DOHH2 (cell line): ENCODE results near the gene PNMA8A.

Experiments used
- H3F3A ChIP-seq: fragments of 200-600 bp; sonication (generic), shearing (Covaris generic); 2 replicates; pipeline ENCODE4 v1.6.0; 2016; ENCODE audit warnings: antibody characterized with exemption, mild to moderate bottlenecking; ENCODE audit not compliant: control insufficient read depth, insufficient read depth
- H3K27ac ChIP-seq: fragments of 200-600 bp; sonication (generic); 2 replicates; pipeline ENCODE4 v1.5.1; 2014; ENCODE audit warnings: low read depth, mild to moderate bottlenecking, low read length, moderate library complexity
- H3K27me3 ChIP-seq: fragments of 200-600 bp; sonication (generic); 2 replicates; pipeline ENCODE4 v1.6.1; 2014; ENCODE audit warnings: mild to moderate bottlenecking, low read length, mixed read lengths; ENCODE audit not compliant: control insufficient read depth
- H3K36me3 ChIP-seq: fragments of 200-600 bp; sonication (generic); 2 replicates; pipeline ENCODE4 v1.6.1; 2014; ENCODE audit warnings: mild to moderate bottlenecking, low read length, moderate library complexity, mixed read lengths; ENCODE audit not compliant: control insufficient read depth
- H3K4me1 ChIP-seq: fragments of 200-600 bp; sonication (generic); 2 replicates; pipeline ENCODE4 v1.6.1; 2014; ENCODE audit warnings: mild to moderate bottlenecking, low read length, mixed read lengths; ENCODE audit not compliant: control insufficient read depth
- H3K4me2 ChIP-seq: fragments of 200-600 bp; sonication (generic); 2 replicates; pipeline ENCODE4 v1.6.0; 2014; ENCODE audit warnings: mild to moderate bottlenecking, low read length, moderate library complexity
- H3K4me3 ChIP-seq: fragments of 200-600 bp; sonication (generic); 2 replicates; pipeline ENCODE4 v1.5.1; 2014; ENCODE audit warnings: mild to moderate bottlenecking, low read length, mixed read lengths
- H3K79me2 ChIP-seq: fragments of 200-600 bp; sonication (generic); 2 replicates; pipeline ENCODE4 v1.6.1; 2014; ENCODE audit warnings: mild to moderate bottlenecking, low read length, mixed read lengths; ENCODE audit not compliant: control insufficient read depth
- H3K9me2 ChIP-seq: fragments of 200-600 bp; sonication (generic); replicated peaks from 2 replicates; pipeline ENCODE4 v1.6.1; 2014; ENCODE audit warnings: mild to moderate bottlenecking, low read length, mixed read lengths; ENCODE audit not compliant: control insufficient read depth
- H3K9me3 ChIP-seq: fragments of 200-600 bp; sonication (generic); 2 replicates; pipeline ENCODE4 v1.6.1; 2014; ENCODE audit warnings: antibody characterized with exemption, low read length, mixed read lengths; ENCODE audit not compliant: control insufficient read depth, insufficient read depth
- H4K20me1 ChIP-seq: fragments of 200-600 bp; sonication (generic); 2 replicates; pipeline ENCODE4 v1.6.0; 2014; ENCODE audit warnings: low read depth, mild to moderate bottlenecking, antibody characterized with exemption, low read length, moderate library complexity; ENCODE audit not compliant: control insufficient read depth, insufficient read depth
- CTCF ChIP-seq: fragments of 200-600 bp; sonication (generic); IDR thresholded peaks from one replicate; pipeline ENCODE4 v1.5.1; 2014; ENCODE audit warnings: antibody characterized with exemption, mild to moderate bottlenecking, low read depth, low read length; ENCODE audit not compliant: poor library complexity, severe bottlenecking
- EZH2phosphoT487 ChIP-seq: fragments of 200-600 bp; sonication (generic); IDR thresholded peaks from 2 replicates; pipeline ENCODE4 v1.6.1; 2017; ENCODE audit warnings: borderline replicate concordance, mild to moderate bottlenecking, antibody characterized with exemption, low read length, moderate library complexity, mixed read lengths

PNMA8A gene

DNA sequence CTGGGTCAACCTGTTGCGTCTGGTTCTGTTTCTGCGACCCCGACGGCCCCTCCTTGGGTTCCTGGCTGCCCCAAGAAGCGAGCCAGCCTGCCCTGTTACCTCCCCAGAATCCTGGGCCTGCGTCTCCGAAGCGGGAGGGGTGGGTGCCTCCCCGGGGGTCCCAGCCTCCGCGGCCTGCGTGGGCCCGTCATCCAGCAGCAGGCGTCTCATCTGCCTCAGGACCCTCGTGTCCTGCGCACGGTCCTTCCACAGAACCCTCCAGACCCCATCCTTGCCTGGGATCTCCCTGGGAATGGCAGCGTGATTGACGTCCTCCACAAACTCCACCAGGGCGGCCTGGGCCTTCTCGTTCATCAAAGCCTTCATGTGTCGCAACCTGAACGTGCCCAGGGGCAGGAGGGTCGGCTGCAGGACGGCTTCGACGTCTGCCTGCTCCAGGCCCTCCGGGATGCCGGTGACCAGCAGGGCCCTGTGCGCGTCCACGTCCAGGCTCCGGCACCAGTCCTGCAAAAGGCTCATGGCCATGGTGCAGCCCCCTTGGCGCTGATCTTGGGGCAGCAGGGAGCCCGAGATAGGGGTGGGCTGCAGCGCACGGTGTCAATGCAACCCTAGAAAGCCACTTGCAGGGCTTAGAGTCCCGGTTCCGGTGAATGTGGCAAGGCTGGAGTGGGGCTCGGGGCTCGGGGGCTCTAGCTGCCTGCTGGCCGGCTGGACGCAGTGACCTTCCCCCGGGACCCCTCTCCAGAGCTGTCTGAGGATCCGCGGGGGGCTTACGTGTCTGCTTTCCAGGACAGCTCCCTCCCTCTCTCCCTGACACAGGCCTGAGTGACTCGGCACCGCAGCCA lies 23.8 kb upstream of the PNMA8A start:
- H3K4me2 ChIP-seq: peak overlapping the region; percentile 43
- peaks cover 58% of the 10 kb centered on the region for H3K27me3 ChIP-seq
- no peaks in the 10 kb centered on the region for H3K9me2 ChIP-seq
- no peak overlapping the region for H3K27ac ChIP-seq
- H3F3A ChIP-seq: no peaks in the 10 kb centered on the region
- TF ChIP-seq CTCF (no peak), EZH2phosphoT487 (no peak)
- H3K79me2 ChIP-seq: no peaks in the 10 kb centered on the region
- H3K9me3 ChIP-seq: no peaks in the 10 kb centered on the region
- H3K36me3 ChIP-seq: no peaks in the 10 kb centered on the region
- H3K4me1 ChIP-seq: peaks cover 29% of the 10 kb centered on the region
- no peak overlapping the region for H3K4me3 ChIP-seq
- no peaks in the 10 kb centered on the region for H4K20me1 ChIP-seq

DNA sequence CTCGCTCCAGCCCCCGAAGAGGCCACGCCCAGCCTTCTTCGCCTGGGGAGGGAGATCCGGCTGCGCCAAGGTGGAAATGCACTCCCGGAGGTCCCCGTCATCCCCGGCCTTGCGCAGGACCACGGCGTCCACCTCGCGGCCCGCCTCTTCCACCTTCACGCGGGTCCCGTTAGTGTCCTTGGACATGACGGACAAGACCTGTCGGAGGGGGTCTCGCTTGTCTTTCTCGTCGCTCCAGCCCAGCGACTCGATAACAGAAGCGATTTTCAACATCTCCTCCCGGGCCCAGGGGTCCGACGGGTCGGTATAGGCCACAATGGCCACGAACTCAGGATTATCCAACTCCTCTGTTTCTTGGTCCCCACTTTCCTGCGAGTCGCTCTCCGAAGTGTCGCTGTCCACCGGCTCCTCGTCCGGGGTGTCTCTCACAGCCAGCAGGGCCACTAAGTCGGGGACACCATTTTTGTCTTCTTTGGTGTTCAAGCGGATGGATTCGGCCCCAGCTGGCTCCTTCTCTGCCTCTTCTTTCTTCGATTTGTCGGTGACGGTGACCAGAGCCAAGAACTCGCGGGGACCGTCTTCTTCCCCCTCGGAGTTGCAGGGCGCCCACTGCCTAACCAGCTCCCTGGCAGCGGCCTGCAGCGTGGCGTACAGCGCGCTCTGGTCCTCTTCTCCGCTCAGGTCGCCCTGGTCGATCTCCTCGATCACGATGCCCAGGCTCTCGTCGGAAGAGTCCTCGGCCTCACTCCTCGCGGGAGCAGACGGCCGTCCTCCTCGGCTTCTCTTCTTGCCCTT lies 23.0 kb upstream of the PNMA8A start:
- Histone ChIP-seq H3K27ac (no peak overlapping the region), H3F3A (no peaks in the 10 kb centered on the region), H3K36me3 (no peaks in the 10 kb centered on the region), H3K9me3 (no peaks in the 10 kb centered on the region), H3K9me2 (no peaks in the 10 kb centered on the region), H3K4me3 (0 out of 2 replicates have a peak overlapping the region, but pooled peaks have one; percentile 38), H3K4me1 (peaks cover 24% of the 10 kb centered on the region), H3K27me3 (peaks cover 58% of the 10 kb centered on the region), H3K79me2 (no peaks in the 10 kb centered on the region), H3K4me2 (peak overlapping the region; percentile 59), H4K20me1 (no peaks in the 10 kb centered on the region)
- TF ChIP-seq EZH2phosphoT487: no peak
- no peak for TF ChIP-seq CTCF

DNA sequence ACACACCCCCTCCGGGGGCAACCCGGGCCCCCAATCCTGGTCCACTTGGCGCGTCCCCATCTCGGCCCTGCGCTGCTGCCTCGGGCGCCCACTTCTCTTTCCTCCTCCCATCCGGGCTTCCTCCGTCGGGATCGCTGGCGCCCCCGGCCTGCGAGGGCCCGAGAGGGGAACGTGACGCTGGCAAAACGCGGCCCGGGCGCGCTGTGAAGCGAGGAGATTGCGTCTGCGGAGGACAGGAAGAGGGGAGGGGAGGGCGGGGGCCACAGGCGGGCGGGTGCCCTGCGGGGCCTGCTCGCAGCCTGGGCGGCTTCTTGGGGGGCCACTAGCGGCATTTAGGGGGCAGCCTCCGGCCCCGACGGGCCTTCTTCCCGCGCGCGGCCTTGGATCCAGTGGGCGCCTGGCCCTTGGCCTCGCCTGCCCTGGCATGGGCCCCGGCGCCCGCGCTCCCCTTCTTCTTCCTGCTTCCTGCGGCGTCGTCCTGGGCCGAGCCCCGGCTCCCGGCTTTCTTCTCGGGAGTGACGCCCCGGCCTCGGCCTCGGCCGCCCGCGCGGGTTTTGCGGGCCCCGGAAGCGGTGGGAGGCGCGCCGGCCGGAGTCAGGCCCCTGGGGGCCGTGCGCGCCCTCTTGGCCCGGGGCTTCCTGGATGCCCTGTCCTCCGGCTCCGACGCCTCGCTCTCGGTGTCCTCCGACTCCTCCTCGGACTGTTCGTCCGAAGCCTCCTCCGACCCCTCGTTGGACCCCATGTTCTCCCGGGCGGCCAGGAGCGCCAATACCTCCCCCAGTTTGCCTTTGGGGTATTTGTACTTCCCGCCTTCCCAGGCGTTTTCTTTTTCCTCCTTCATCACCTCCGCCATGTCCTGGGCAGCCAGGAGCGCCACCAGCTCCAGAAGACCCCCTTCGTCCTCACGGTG lies 22.1 kb upstream of the PNMA8A start:
- Histone ChIP-seq H3K36me3 (no peaks in the 10 kb centered on the region), H3K27me3 (peaks cover 61% of the 10 kb centered on the region), H3K4me3 (peak overlapping the region; percentile 38), H3K4me2 (peak overlapping the region; percentile 59), H3K4me1 (peaks cover 20% of the 10 kb centered on the region), H3K79me2 (no peaks in the 10 kb centered on the region), H3K9me2 (no peaks in the 10 kb centered on the region), H3K9me3 (no peaks in the 10 kb centered on the region), H3F3A (no peaks in the 10 kb centered on the region), H3K27ac (no peak overlapping the region), H4K20me1 (no peaks in the 10 kb centered on the region)
- TF ChIP-seq CTCF (no peak), EZH2phosphoT487 (no peak)
